Adrenal gland (tissue), 12 donors: Measurements from ENCODE around the gene SAAL1. TPM values are rescaled to one million over a fixed set of nuclear protein-coding genes. Genes with fewer than 3 reads are reported as not detected.
A peak's percentile ranks its signal among the peaks of the same experiment; 100 is the strongest.

Experiments used
- DNase-seq, 7 donors: peaks; one replicate each; pipeline ENCODE4 v3.0.0-alpha.2; 2019 to 2020
- H3K27ac ChIP-seq, 5 donors: fragments of 200-600 bp; sonication (generic) in 4 of 5; 1 replicate in 3 of 5; 2 replicates in 2 of 5; pipeline versions ENCODE4 v1.5.1 to v1.8.0; 2016 to 2020; ENCODE audit warnings: mild to moderate bottlenecking in 1 of 5
- H3K27me3 ChIP-seq: fragments of 200-600 bp; 2 replicates; pipeline ENCODE4 v1.8.0; 2021
- H3K36me3 ChIP-seq, 2 donors: fragments of 200-600 bp; replicated peaks in 1 of 2; 1 replicate in 1 of 2; 2 replicates in 1 of 2; pipeline versions ENCODE4 v1.5.1 to v1.8.0; 2018 to 2022
- H3K4me1 ChIP-seq, 2 donors: fragments of 200-600 bp; replicated peaks in 1 of 2; 1 replicate in 1 of 2; 2 replicates in 1 of 2; pipeline versions ENCODE4 v1.5.1 to v1.8.0; 2018 to 2021
- H3K4me3 ChIP-seq, 4 donors: fragments of 200-600 bp; sonication (generic) in 3 of 4; one replicate each; pipeline ENCODE4 v1.5.1; 2016 to 2018
- H3K9me3 ChIP-seq, 3 donors: fragments of 200-600 bp; sonication (generic) in 1 of 3; replicated peaks in 1 of 3; 1 replicate in 2 of 3; 2 replicates in 1 of 3; pipeline versions ENCODE4 v1.5.1 to v1.8.0; 2016 to 2021
- CTCF ChIP-seq, 6 experiments: fragments of 450-650 bp in 4 of 6; fragments of 200-600 bp in 2 of 6; sonication (generic) in 1 of 6; IDR thresholded peaks; 1 replicate in 5 of 6; 2 replicates in 1 of 6; pipeline versions ENCODE4 v1.5.1 to v1.8.0; 2016 to 2021; ENCODE audit warnings: antibody characterized with exemption in 6 of 6, mild to moderate bottlenecking in 2 of 6, moderate library complexity in 1 of 6
- POLR2A ChIP-seq, 2 donors: fragments of 450-650 bp; IDR thresholded peaks; one replicate each; pipeline ENCODE4 v1.6.1; 2017; ENCODE audit warnings: antibody characterized with exemption in 2 of 2, mild to moderate bottlenecking in 2 of 2, moderate library complexity in 1 of 2
- WGBS, 4 donors: extraction: QIAGEN DNeasy Blood & Tissue Kit in 2 of 4; methylation state at CpG; one replicate each; pipeline versions ENCODE4 v1.1.5 to v1.1.7; 2013 to 2017; 5-methylcytosine and 5-hydroxymethylcytosine counted together
- intact Hi-C, 2 donors: fragments of 100-400 bp; cut with DNase I; formaldehyde crosslinking; loops; one replicate each; pipeline versions ENCODE4 v1.14.1 to v1.15.0; 2022 to 2023
- polyA plus RNA-seq, 3 donors: library from polyadenylated mRNA; stranded (reverse); fragments of 200-250 nt in 2 of 3; fragments of 350-450 nt in 1 of 3; fragmentation: Illumina TruSeq in 1 of 3; extraction: RNeasy Lipid Tissue Mini Kit (QIAGEN cat#74804) in 1 of 3; gene quantifications; one replicate each; pipeline ENCODE4 v1.2.3, GENCODE V29; 2013 to 2014
- total RNA-seq, 9 donors: library from RNA; depleted of rRNA in 4 of 9; stranded (reverse); fragments of >200 nt in 4 of 9; fragments of 120-200 nt in 1 of 9; fragmentation: NEBNext Ultra II Directional in 1 of 9; extraction: Animal tissue kit (Norgen Biotek cat#: 25700) in 1 of 9; gene quantifications; one replicate each; pipeline versions ENCODE4 v1.1.0 to v1.2.4, GENCODE V29; 2013 to 2023
- donor health status: healthy with polysubstance abuse.
- donor health status: Bipolar disorder and iron deficiency.
- donor health status: DM: yes; HTN: yes; CAD: no.
- donor health status: DM: no; HTN: no; CAD: no.
- donor health status: DM: no; HTN: no; CAD: no.
- donor health status: DM: yes; HTN: yes; CAD: no.

The SAAL1 gene
- total and polyA plus RNA-seq, 12 donors = 3.7 to 15.9 (median 10.4) TPM

- H3K36me3 ChIP-seq = no peaks in the 10 kb centered on the region
- H3K9me3 ChIP-seq = no peaks in the 10 kb centered on the region
- H3K27ac ChIP-seq = no peak overlapping the region
- H3K4me3 ChIP-seq = no peak overlapping the region
- no peaks in the 10 kb centered on the region for H3K4me1 ChIP-seq
- DNase-seq = no peak
- no peak for TF ChIP-seq CTCF (IDR thresholded peaks at IDR 0.05)
- TF ChIP-seq POLR2A (IDR thresholded peaks at IDR 0.05) = no peak
- 17 to 25% (median 19%) methylated on average over 2 of the region's 2 CpGs for WGBS, 4 donors
- intact Hi-C loops = loop anchor here in 1 of 2 donors (10.0 kb wide), 1 partner anchor 654 kb away; no protein-coding TSS in a partner anchor
- H3K27me3 ChIP-seq = peaks cover 13% of the 10 kb centered on the region
Observed at GRCh38 chr11:18111005-18111404, 5.1 kb upstream of the SAAL1 start.

- no peak overlapping the region for H3K4me3 ChIP-seq
- DNase-seq = no peak
- TF ChIP-seq POLR2A (IDR thresholded peaks at IDR 0.05) (no peak), CTCF (IDR thresholded peaks at IDR 0.05) (no peak)
- WGBS, 4 donors = 48 to 59% (median 54%) methylated on average over 3 of the region's 3 CpGs
- no peaks in the 10 kb centered on the region for H3K9me3 ChIP-seq
- intact Hi-C loops = loop anchor here in 1 of 2 donors (10.0 kb wide), 1 partner anchor 113 kb away; no protein-coding TSS in a partner anchor
- peaks cover 4 to 15% of the 10 kb centered on the region in 2 donors for H3K4me1 ChIP-seq
- no peaks in the 10 kb centered on the region for H3K27me3 ChIP-seq
- H3K27ac ChIP-seq = no peak overlapping the region
- H3K36me3 ChIP-seq = no peaks in the 10 kb centered on the region
Observed at GRCh38 chr11:18108254-18108653, 2.4 kb upstream of the SAAL1 start.

GRCh38 chr11:18106688-18107087 lies 806 bp upstream of the SAAL1 start:
- intact Hi-C loops = loop anchor here in 1 of 2 donors (10.0 kb wide), 1 partner anchor 112 kb away; no protein-coding TSS in a partner anchor
- Histone ChIP-seq H3K27me3 (no peaks in the 10 kb centered on the region), H3K27ac (no peak overlapping the region), H3K9me3 (no peaks in the 10 kb centered on the region), H3K4me3 (no peak overlapping the region), H3K4me1 (peaks cover 4 to 15% of the 10 kb centered on the region in 2 donors), H3K36me3 (peaks cover 0 to 5% of the 10 kb centered on the region in 2 donors)
- TF ChIP-seq POLR2A (IDR thresholded peaks at IDR 0.05) = no peak
- TF ChIP-seq CTCF (IDR thresholded peaks at IDR 0.05) = no peak
- DNase-seq = no peak
- 79 to 86% (median 83%) methylated on average over 9 of the region's 9 CpGs for WGBS, 4 donors

GRCh38 chr11:18105086-18105801 lies 638 bp downstream of the SAAL1 start:
- peaks cover 0 to 5% of the 10 kb centered on the region in 2 donors for H3K36me3 ChIP-seq
- 20 to 36% (median 24%) methylated on average over 21 to 29 of the region's 29 CpGs for WGBS, 4 donors
- no peaks in the 10 kb centered on the region for H3K27me3 ChIP-seq
- peaks cover 4 to 15% of the 10 kb centered on the region in 2 donors for H3K4me1 ChIP-seq
- peak overlapping the region in 1 of 5 donors; percentile 21 for H3K27ac ChIP-seq
- no peak for DNase-seq
- TF ChIP-seq CTCF (IDR thresholded peaks at IDR 0.05) = no peak
- TF ChIP-seq POLR2A (IDR thresholded peaks at IDR 0.05) = no peak
- intact Hi-C loops = loop anchor here in 1 of 2 donors (10.0 kb wide), 1 partner anchor 110 kb away; no protein-coding TSS in a partner anchor
- peak overlapping the region; percentile 60 to 86 (median 73) for H3K4me3 ChIP-seq
- H3K9me3 ChIP-seq = no peaks in the 10 kb centered on the region
